Coronary artery (tissue), 2 donors: Measurements from ENCODE around the gene PFKM.

Experiments
- DNase-seq: peaks from one replicate; pipeline ENCODE4 v3.0.0-alpha.2; 2017; ENCODE audit warnings: low spot score
- H3K27ac ChIP-seq, 2 donors: fragments of 200-600 bp; sonication (generic); one replicate each; pipeline ENCODE4 v1.5.1; 2016 to 2019
- H3K4me3 ChIP-seq: fragments of 200-600 bp; sonication (generic); 2 replicates; pipeline ENCODE4 v1.5.1; 2016; ENCODE audit warnings: mild to moderate bottlenecking, moderate library complexity
- TF ChIP-seq, protein P1 (sequence below): fragments of 200-600 bp; sonication (generic); IDR thresholded peaks from one replicate; pipeline ENCODE4 v1.5.1; 2019; ENCODE audit warnings: antibody characterized with exemption

PFKM gene

DNA sequence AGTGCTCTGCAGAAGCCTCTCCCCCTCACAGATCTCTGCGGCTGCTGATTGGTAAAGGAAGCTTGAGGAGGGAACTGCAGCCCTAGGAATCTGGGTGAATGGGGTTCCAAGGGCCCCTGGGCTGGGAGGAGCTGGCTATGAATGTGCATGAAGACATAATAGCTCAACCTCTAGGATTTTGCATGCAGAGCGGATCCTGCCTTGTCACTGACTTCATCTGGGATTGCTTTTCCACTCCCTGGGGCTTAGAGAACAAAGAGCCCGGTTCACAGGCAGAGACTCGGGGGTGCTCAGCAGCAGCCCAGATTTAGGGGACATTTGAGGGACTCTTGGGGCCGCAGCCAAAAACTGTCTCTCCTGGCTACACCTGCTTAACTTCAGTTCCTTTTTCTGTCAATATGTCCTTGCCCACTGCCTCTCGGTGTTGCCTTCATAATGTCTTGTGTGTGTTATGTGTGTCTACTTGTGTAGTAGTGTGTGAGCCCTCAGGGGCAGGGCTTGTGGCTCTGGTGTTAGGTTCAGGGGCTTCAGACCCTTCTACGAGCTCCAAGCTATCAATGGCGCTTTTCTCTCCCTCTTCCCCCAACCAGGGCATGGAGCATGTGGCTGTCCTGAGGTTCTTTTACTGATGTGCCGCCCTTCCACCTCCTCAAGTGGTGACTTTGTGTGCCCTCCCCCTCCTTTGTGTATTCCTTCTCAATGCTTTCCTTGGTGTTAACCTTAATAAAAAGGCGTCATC, 66.2 kb downstream of the PFKM start:
- H3K4me3 ChIP-seq = peak overlapping the region; percentile 93
- TF ChIP-seq, protein P1, sequence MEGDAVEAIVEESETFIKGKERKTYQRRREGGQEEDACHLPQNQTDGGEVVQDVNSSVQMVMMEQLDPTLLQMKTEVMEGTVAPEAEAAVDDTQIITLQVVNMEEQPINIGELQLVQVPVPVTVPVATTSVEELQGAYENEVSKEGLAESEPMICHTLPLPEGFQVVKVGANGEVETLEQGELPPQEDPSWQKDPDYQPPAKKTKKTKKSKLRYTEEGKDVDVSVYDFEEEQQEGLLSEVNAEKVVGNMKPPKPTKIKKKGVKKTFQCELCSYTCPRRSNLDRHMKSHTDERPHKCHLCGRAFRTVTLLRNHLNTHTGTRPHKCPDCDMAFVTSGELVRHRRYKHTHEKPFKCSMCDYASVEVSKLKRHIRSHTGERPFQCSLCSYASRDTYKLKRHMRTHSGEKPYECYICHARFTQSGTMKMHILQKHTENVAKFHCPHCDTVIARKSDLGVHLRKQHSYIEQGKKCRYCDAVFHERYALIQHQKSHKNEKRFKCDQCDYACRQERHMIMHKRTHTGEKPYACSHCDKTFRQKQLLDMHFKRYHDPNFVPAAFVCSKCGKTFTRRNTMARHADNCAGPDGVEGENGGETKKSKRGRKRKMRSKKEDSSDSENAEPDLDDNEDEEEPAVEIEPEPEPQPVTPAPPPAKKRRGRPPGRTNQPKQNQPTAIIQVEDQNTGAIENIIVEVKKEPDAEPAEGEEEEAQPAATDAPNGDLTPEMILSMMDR = no peak
- no peak overlapping the region for H3K27ac ChIP-seq
- DNase-seq = no peak

DNA sequence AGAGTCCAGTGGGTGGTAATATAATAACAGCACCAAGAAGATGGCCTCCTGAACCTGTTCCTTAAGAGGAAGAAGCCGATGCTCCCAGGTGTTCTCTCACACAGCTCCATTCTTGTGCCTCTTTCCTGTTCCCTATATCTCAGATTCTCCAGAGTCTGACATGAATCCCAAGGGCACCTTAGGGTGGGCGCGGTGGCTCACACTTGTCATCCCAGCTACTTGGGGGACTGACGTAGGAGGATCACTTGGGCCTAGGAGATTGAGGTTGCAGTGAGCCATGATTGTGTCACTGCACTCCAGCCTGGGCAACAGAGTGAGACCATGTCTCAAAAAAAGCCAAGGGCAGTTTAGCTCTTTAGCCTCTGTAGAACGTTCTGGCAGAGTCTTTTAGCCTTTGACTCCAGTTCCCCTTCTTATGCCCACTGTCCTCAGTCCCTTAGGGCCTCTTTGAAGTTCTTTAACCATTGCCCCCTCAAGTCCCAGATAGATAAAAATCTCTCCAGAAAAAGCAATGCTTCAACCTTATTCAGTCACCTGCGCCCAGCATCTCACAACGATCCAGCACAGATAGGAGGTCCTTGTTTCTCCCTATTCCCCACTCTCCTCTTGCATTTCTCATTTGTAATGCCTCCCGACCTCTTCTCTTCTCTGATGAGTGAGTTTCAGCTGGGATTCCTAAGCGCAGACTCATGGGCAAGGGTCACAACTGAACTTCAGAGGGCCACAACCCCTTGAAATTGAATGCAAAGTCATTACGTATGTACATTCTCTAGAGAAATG, 68.9 kb downstream of the PFKM start:
- no peak for DNase-seq
- TF ChIP-seq, protein P1 = no peak
- no peak overlapping the region for H3K4me3 ChIP-seq
- H3K27ac ChIP-seq = no peak overlapping the region

DNA sequence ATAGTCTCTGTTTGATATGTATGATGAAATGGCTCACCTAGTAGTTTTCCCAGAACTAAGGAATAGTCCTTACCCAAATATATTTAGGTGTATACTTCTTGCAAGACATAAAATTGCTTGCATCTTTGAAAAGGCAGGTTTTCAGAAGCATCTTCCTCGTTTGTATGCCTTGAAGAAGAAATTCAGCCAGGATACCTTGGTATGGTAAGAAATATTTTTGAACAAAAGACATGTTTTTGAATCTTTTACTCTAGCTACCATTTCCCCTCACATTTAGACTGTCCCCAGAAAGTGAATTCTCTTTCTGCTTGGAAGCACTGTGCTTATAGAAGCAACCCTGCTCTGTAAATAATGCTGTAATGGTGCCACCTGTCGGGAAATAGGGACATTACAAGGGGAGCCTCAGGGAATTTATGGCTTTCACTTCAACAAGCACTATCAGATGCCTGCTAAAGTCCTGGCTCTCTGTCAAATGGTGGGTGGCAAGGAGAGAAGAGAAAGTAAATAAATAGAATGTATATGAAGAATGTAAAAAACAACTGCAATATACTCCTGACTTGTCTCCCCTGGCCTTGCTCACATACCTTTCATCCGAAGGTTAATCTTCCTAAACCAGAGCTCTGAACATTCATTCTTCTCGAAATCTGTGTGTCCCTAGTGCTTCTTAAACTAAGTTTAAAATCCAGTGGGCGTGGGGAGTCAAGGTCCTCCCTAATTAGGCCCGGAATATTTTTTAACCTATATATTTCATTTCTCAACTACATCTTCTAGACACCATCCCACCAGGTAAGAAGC, 70.4 kb downstream of the PFKM start:
- Histone ChIP-seq H3K27ac (no peak overlapping the region), H3K4me3 (no peak overlapping the region)
- no peak for DNase-seq
- TF ChIP-seq, protein P1 = peak; percentile 55

DNA sequence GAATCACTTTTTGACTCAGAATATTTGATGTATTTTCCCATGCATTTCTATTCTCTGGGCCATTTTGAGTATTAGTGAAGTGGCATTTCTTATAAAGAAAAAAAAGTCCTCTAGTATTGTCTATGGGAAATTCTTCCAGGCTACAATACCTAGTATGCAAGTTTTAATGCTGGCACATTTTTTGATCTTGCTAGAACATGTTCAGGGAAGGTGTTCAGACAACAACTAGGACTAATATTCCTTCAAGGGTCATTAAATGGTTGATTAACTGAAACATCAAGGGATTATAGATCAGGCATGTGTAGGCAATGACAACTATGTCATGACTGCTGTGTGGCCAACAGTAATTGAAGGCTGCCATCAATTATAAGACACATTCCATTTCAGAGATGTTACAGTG, 71.9 kb downstream of the PFKM start:
- Histone ChIP-seq H3K4me3 (no peak overlapping the region), H3K27ac (no peak overlapping the region)
- DNase-seq = no peak
- TF ChIP-seq, protein P1 = no peak

DNA sequence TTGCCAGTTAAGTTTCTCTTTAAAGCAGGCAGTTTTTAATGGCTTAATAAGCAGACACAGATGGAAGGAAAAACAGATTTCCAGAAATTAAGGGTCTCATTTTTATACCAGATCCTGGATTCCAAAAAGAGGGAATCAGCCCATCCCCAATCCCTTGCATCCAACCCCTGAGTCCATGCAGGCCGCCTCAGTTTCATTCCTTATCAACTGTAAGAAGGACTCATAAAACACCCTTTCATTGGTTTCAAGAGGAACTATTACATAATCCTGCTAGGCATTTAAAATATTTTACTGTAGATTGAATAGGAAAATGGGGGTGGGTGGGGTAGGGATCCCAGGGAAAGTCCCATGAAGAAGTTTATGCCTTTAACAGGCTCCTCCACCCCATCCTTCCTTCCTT, 73.7 kb downstream of the PFKM start:
- TF ChIP-seq, protein P1 = no peak
- DNase-seq = no peak
- no peak overlapping the region for H3K4me3 ChIP-seq
- H3K27ac ChIP-seq = no peak overlapping the region

DNA sequence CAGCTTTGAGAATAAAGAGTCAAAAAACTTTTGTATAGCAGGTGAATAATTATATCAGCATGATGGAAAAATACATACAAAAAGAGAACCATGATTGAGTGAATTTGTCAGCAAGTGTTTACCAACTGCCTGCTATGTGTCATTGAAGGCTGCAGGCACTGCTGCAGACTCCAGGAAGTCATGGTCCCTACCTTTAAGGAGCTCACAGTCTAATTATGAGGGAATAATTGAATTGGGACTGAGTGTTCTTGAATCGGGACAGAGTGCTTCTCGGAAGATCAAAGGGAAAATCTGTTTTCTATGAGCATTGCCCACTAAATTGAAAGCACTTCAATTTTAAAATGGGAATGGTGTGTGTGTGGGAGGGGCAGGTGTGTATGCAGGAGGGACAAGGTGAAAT, 74.5 kb downstream of the PFKM start:
- Histone ChIP-seq H3K4me3 (no peak overlapping the region), H3K27ac (no peak overlapping the region)
- TF ChIP-seq, protein P1 = no peak
- DNase-seq = no peak
